Psoas muscle (tissue), 8 donors: ENCODE measurements around the gene CTCF. TPM values are rescaled to one million over a fixed set of nuclear protein-coding genes. Genes with fewer than 3 reads are reported as not detected.

ENCODE experiments used
- ATAC-seq, 4 donors: fragments of 200-7000 bp; cut with Tn5 transposase; one replicate each; pipeline ENCODE4 v1.9.1; 2020; ENCODE audit warnings: moderate library complexity in 3 of 4, mild to moderate bottlenecking in 2 of 4
- DNase-seq, 2 donors: peaks; one replicate each; pipeline ENCODE4 v3.0.0-alpha.2; 2020
- H3K27ac ChIP-seq: fragments of 200-600 bp; one replicate; pipeline ENCODE4 v1.8.0; 2022
- H3K27me3 ChIP-seq, 3 donors: fragments of 200-600 bp in 1 of 3; one replicate each; pipeline versions ENCODE4 v1.6.1 to v1.8.0; 2013 to 2022; ENCODE audit warnings: low read length in 2 of 3, mild to moderate bottlenecking in 2 of 3, moderate library complexity in 1 of 3; ENCODE audit not compliant: insufficient read depth in 3 of 3
- H3K36me3 ChIP-seq, 2 donors: fragments of 200-600 bp in 1 of 2; one replicate each; pipeline versions ENCODE4 v1.6.1 to v1.8.0; 2013 to 2022; ENCODE audit warnings: low read depth in 1 of 2, mild to moderate bottlenecking in 1 of 2, moderate library complexity in 1 of 2; ENCODE audit not compliant: insufficient read depth in 1 of 2
- H3K4me1 ChIP-seq: fragments of 200-600 bp; one replicate; pipeline ENCODE4 v1.8.0; 2022
- H3K4me3 ChIP-seq: fragments of 200-600 bp; one replicate; pipeline ENCODE4 v1.8.0; 2022; ENCODE audit warnings: mild to moderate bottlenecking
- H3K9me3 ChIP-seq: fragments of 200-600 bp; one replicate; pipeline ENCODE4 v1.8.0; 2022
- CTCF ChIP-seq: fragments of 200-600 bp; IDR thresholded peaks from one replicate; pipeline ENCODE4 v1.8.0; 2022; ENCODE audit warnings: antibody characterized with exemption
- WGBS, 3 donors: extraction: QIAGEN DNeasy Blood & Tissue Kit; methylation state at CpG; one replicate each; pipeline versions ENCODE4 v1.1.6 to v1.1.7; 2013; 5-methylcytosine and 5-hydroxymethylcytosine counted together
- intact Hi-C, 2 donors: fragments of 100-400 bp; cut with DNase I; formaldehyde crosslinking; loops; one replicate each; pipeline versions ENCODE4 v1.11.0 to v1.14.2; 2022
- polyA plus RNA-seq, 3 donors: library from polyadenylated mRNA; stranded (reverse); fragments of 200-250 nt; gene quantifications; one replicate each; pipeline ENCODE4 v1.2.3, GENCODE V29; 2013
- total RNA-seq, 4 donors: library from RNA; stranded (reverse); fragmentation: NEBNext Ultra II Directional in 2 of 4; extraction: Animal tissue kit (Norgen Biotek cat#: 25700) in 2 of 4; gene quantifications; one replicate each; pipeline versions ENCODE4 v1.2.1 to v1.2.4, GENCODE V29; 2021 to 2023
- donor health status: healthy with polysubstance abuse.
- donor health status: DM: no; HTN: no; CAD: no; lungs with moderate emphysema.
- donor health status: Bipolar disorder and iron deficiency.
- donor health status: healthy.
- donor health status: DM: yes; HTN: yes; CAD: no.
- donor health status: DM: no; HTN: no; CAD: no.
- donor health status: DM: no; HTN: no; CAD: no.
- donor health status: DM: yes; HTN: yes; CAD: no.

CTCF gene
- total and polyA plus RNA-seq, 7 donors = 17.7 to 44.7 (median 25.8) TPM

- no peaks in the 10 kb centered on the region for H3K27me3 ChIP-seq
- peak overlapping the region; percentile 53 for H3K27ac ChIP-seq
- intact Hi-C loops = no loop called here
- peaks cover 0 to 30% of the 10 kb centered on the region in 2 donors for H3K36me3 ChIP-seq
- no peak for TF ChIP-seq CTCF
- H3K4me3 ChIP-seq = no peak overlapping the region
- ATAC-seq = peak in 1 of 4 donors; percentile 44
- 85 to 94% (median 93%) methylated on average over 2 of the region's 2 CpGs for WGBS, 3 donors
- no peak for DNase-seq
- peaks cover 63% of the 10 kb centered on the region for H3K4me1 ChIP-seq
- H3K9me3 ChIP-seq = no peaks in the 10 kb centered on the region
Observed at GRCh38 chr16:67551972-67552371, 10.4 kb upstream of the CTCF start.

- no peak for DNase-seq
- no peak for TF ChIP-seq CTCF
- 27 to 45% (median 32%) methylated on average over 4 of the region's 4 CpGs for WGBS, 3 donors
- Histone ChIP-seq H3K36me3 (peaks cover 0 to 26% of the 10 kb centered on the region in 2 donors), H3K27me3 (no peaks in the 10 kb centered on the region), H3K4me1 (peaks cover 58% of the 10 kb centered on the region), H3K4me3 (no peak overlapping the region), H3K9me3 (no peaks in the 10 kb centered on the region), H3K27ac (peak overlapping the region; percentile 53)
- peak in 1 of 4 donors; percentile 25 for ATAC-seq
- intact Hi-C loops = no loop called here
Observed at GRCh38 chr16:67552476-67552875, 9.8 kb upstream of the CTCF start.

- Histone ChIP-seq H3K4me1 (peaks cover 42% of the 10 kb centered on the region), H3K27ac (peak overlapping the region; percentile 25), H3K27me3 (no peaks in the 10 kb centered on the region), H3K4me3 (no peak overlapping the region), H3K36me3 (peaks cover 0 to 8% of the 10 kb centered on the region in 2 donors), H3K9me3 (no peaks in the 10 kb centered on the region)
- DNase-seq (no peak), ATAC-seq (no peak)
- intact Hi-C loops = no loop called here
- TF ChIP-seq CTCF = no peak
- WGBS, 3 donors = 24 to 58% (median 30%) methylated on average over 3 of the region's 3 CpGs
Observed at GRCh38 chr16:67555795-67556212, 6.5 kb upstream of the CTCF start.

GRCh38 chr16:67558859-67559258, 3.5 kb upstream of the CTCF start:
- Histone ChIP-seq H3K36me3 (peaks cover 0 to 7% of the 10 kb centered on the region in 2 donors), H3K9me3 (no peaks in the 10 kb centered on the region), H3K4me3 (no peak overlapping the region), H3K27me3 (no peaks in the 10 kb centered on the region), H3K4me1 (peaks cover 29% of the 10 kb centered on the region), H3K27ac (no peak overlapping the region)
- intact Hi-C loops = no loop called here
- TF ChIP-seq CTCF = no peak
- no peak for ATAC-seq
- no peak for DNase-seq
- 78 to 88% (median 79%) methylated on average over 1 of the region's 1 CpG for WGBS, 3 donors

- intact Hi-C loops = loop anchor here (5.0 kb wide), 2 partner anchors 39 to 81 kb away; no protein-coding TSS in a partner anchor
- peak overlapping the region; percentile 96 for H3K27ac ChIP-seq
Observed at GRCh38 chr16:67560827-67561342, 1.4 kb upstream of the CTCF start.

More at GRCh38 chr16:67560827-67561342, 1.4 kb upstream of the CTCF start:
- ATAC-seq (no peak), DNase-seq (no peak)
- Histone ChIP-seq H3K4me3 (peak overlapping the region; percentile 78), H3K36me3 (no peaks in the 10 kb centered on the region), H3K27me3 (no peaks in the 10 kb centered on the region), H3K9me3 (no peaks in the 10 kb centered on the region), H3K4me1 (peaks cover 38% of the 10 kb centered on the region)
- 75 to 88% (median 85%) methylated on average over 8 of the region's 8 CpGs for WGBS, 3 donors
- TF ChIP-seq CTCF = no peak
